GM12878 (cell line): ENCODE data around the gene LIN52. TPM values are rescaled to one million over a fixed set of nuclear protein-coding genes. Genes with fewer than 3 reads are reported as not detected.

Experiments
- ATAC-seq: fragments of 200-7000 bp; cut with Tn5 transposase; 3 replicates; pipeline ENCODE4 v1.9.1; 2020; ENCODE audit warnings: mild to moderate bottlenecking, moderate library complexity
- BruUV-seq: library from RNA; stranded (reverse); fragments of 400-500 nt; replicated peaks from 2 replicates; lab custom pipeline; 2021; lab: Mats Ljungman, UMichigan
- CTCF ChIA-PET: fragments of 300-600 bp; sonication (Branson Sonifier 250); formaldehyde crosslinking; extraction: SDS; loops from one replicate; lab custom pipeline; 2021; ENCODE audit warnings: inconsistent platforms; lab: Yijun Ruan, JAX
- POLR2A ChIA-PET: fragments of 350-600 bp; formaldehyde crosslinking; extraction: SDS; loops from one replicate; lab custom pipeline; 2021; ENCODE audit warnings: inconsistent platforms; lab: Charles Lee
- RAD21 ChIA-PET: fragments of 300-600 bp; sonication (Branson Sonifier 250); formaldehyde crosslinking; loops from one replicate; lab custom pipeline; 2023; ENCODE audit warnings: antibody characterized with exemption; ENCODE audit not compliant: unreplicated experiment; lab: Charles Lee
- SMC1A ChIA-PET: fragments of 300-600 bp; sonication (Branson Sonifier 250); formaldehyde crosslinking; loops from one replicate; lab custom pipeline; 2023; ENCODE audit not compliant: unreplicated experiment, uncharacterized antibody; lab: Charles Lee
- DNase-seq: peaks from one replicate; pipeline ENCODE4 v3.0.0-alpha.2; 2011; ENCODE audit warnings: low read depth, low spot score
- FAIRE-seq: peaks from 3 replicates; lab custom pipeline; 2011; peaks lifted over from hg19 to GRCh38; lab: Jason Lieb, UNC
- H2AFZ ChIP-seq: 2 replicates; pipeline ENCODE4 v1.6.0; 2011; ENCODE audit warnings: low read depth, low read length, control low read depth; ENCODE audit not compliant: control insufficient read depth
- H3K27ac ChIP-seq: 2 replicates; pipeline ENCODE4 v1.5.1; 2011; ENCODE audit warnings: control low read depth; ENCODE audit not compliant: control insufficient read depth, insufficient read depth
- H3K27me3 ChIP-seq, 2 experiments: replicated peaks in 1 of 2; 2 replicates each; pipeline versions ENCODE4 v1.6.0 to v1.6.1; 2011; ENCODE audit warnings: low read length in 1 of 2; ENCODE audit not compliant: control insufficient read depth in 2 of 2, insufficient read depth in 2 of 2
- H3K36me3 ChIP-seq, 2 experiments: 2 replicates each; pipeline ENCODE4 v1.5.1; 2011; ENCODE audit warnings: low read length in 1 of 2; ENCODE audit not compliant: control insufficient read depth in 2 of 2, insufficient read depth in 2 of 2
- H3K4me1 ChIP-seq: 2 replicates; pipeline ENCODE4 v1.6.1; 2011; ENCODE audit warnings: mild to moderate bottlenecking, low read length, moderate library complexity, mixed read lengths; ENCODE audit not compliant: control insufficient read depth, insufficient read depth
- H3K4me2 ChIP-seq: 2 replicates; pipeline ENCODE4 v1.6.0; 2011; ENCODE audit warnings: control low read depth; ENCODE audit not compliant: control insufficient read depth, insufficient read depth
- H3K4me3 ChIP-seq: fragments of 200-600 bp; sonication (generic); 2 replicates; pipeline ENCODE4 v1.5.1; 2016
- H3K79me2 ChIP-seq: 2 replicates; pipeline ENCODE4 v1.6.0; 2011; ENCODE audit warnings: low read length; ENCODE audit not compliant: control insufficient read depth, insufficient read depth
- H3K9ac ChIP-seq: 2 replicates; pipeline ENCODE4 v1.8.0; 2011; ENCODE audit warnings: low read length, control low read depth, mixed read lengths; ENCODE audit not compliant: control insufficient read depth, insufficient read depth
- H3K9me3 ChIP-seq: replicated peaks from 3 replicates; pipeline ENCODE4 v1.5.1; 2011; ENCODE audit warnings: mild to moderate bottlenecking, low read length; ENCODE audit not compliant: control insufficient read depth, insufficient read depth
- H4K20me1 ChIP-seq: 2 replicates; pipeline ENCODE4 v1.6.0; 2011; ENCODE audit not compliant: control insufficient read depth, insufficient read depth
- BACH1 ChIP-seq: fragments of 450-650 bp; IDR thresholded peaks from 2 replicates; pipeline ENCODE4 v1.6.1; 2017; ENCODE audit warnings: mild to moderate bottlenecking, borderline replicate concordance
- BCL3 ChIP-seq: IDR thresholded peaks from 2 replicates; pipeline ENCODE4 v1.6.1; 2011; ENCODE audit warnings: borderline replicate concordance, low read depth, mild to moderate bottlenecking, moderate library complexity, low read length; ENCODE audit not compliant: insufficient read depth, poor library complexity, severe bottlenecking
- BRCA1 ChIP-seq: IDR thresholded peaks from 2 replicates; pipeline ENCODE4 v1.6.1; 2011; ENCODE audit warnings: low read depth, low read length, improper control_type of control experiment
- CBX3 ChIP-seq: fragments of 200-600 bp; sonication (generic); IDR thresholded peaks from 2 replicates; pipeline ENCODE4 v1.6.1; 2016; ENCODE audit warnings: low read depth, borderline replicate concordance
- CHD1 ChIP-seq: IDR thresholded peaks from 2 replicates; pipeline ENCODE4 v1.6.1; 2012; ENCODE audit warnings: low read depth, low read length, improper control_type of control experiment
- EZH2 ChIP-seq: IDR thresholded peaks from 2 replicates; pipeline ENCODE4 v1.6.1; 2012; ENCODE audit warnings: low read depth, mild to moderate bottlenecking, control low read depth, inconsistent platforms, low read length, borderline replicate concordance; ENCODE audit not compliant: control insufficient read depth
- GATAD2B ChIP-seq: fragments of 450-650 bp; conservative IDR thresholded peaks from 2 replicates; pipeline ENCODE4 v1.6.1; 2017; ENCODE audit warnings: low read depth, mild to moderate bottlenecking, moderate library complexity
- HDGF ChIP-seq: fragments of 450-650 bp; IDR thresholded peaks from 2 replicates; pipeline ENCODE4 v1.6.1; 2016; ENCODE audit warnings: antibody characterized with exemption
- NFYB ChIP-seq: IDR thresholded peaks from 2 replicates; pipeline ENCODE4 v1.6.1; 2011; ENCODE audit warnings: low read depth, mild to moderate bottlenecking, low read length, improper control_type of control experiment, moderate library complexity; ENCODE audit not compliant: insufficient read depth
- NR2C2 ChIP-seq: IDR thresholded peaks from 2 replicates; pipeline ENCODE4 v1.6.1; 2011; ENCODE audit warnings: borderline replicate concordance, low read depth; ENCODE audit not compliant: control insufficient read depth, insufficient read length
- PAX8 ChIP-seq: fragments of 450-650 bp; IDR thresholded peaks from 2 replicates; pipeline ENCODE4 v1.6.1; 2017; ENCODE audit warnings: mild to moderate bottlenecking, moderate library complexity
- POLR2A ChIP-seq: IDR thresholded peaks from 2 replicates; pipeline ENCODE4 v1.6.1; 2011; ENCODE audit warnings: low read depth, mild to moderate bottlenecking, low read length
- RELB ChIP-seq: fragments of 450-650 bp; IDR thresholded peaks from 2 replicates; pipeline ENCODE4 v1.6.1; 2017; ENCODE audit warnings: low read depth, mild to moderate bottlenecking, moderate library complexity
- SMARCA5 ChIP-seq: fragments of 450-650 bp; IDR thresholded peaks from 2 replicates; pipeline ENCODE4 v1.6.1; 2017; ENCODE audit warnings: mild to moderate bottlenecking
- STAT3 ChIP-seq: IDR thresholded peaks from 2 replicates; pipeline ENCODE4 v1.6.1; 2011; ENCODE audit warnings: low read depth, low read length, improper control_type of control experiment
- TBL1XR1 ChIP-seq: IDR thresholded peaks from 2 replicates; pipeline ENCODE4 v1.6.1; 2012; ENCODE audit warnings: low read depth, low read length, improper control_type of control experiment
- TCF3 ChIP-seq: IDR thresholded peaks from 2 replicates; pipeline ENCODE4 v1.6.1; 2012; ENCODE audit warnings: low read depth, mild to moderate bottlenecking, low read length, borderline replicate concordance; ENCODE audit not compliant: insufficient read depth
- ZBTB11 ChIP-seq: fragments of 450-650 bp; formaldehyde crosslinking; IDR thresholded peaks from 2 replicates; pipeline ENCODE4 v1.5.0; 2022; ENCODE audit warnings: mild to moderate bottlenecking, missing genetic modification characterization
- WGBS: methylation state at CpG from one replicate; pipeline ENCODE4 v1.1.6; 2016; ENCODE audit warnings: low lambda C conversion rate; ENCODE audit not compliant: insufficient replicate concordance, insufficient coverage; ENCODE audit errors: missing lambda C conversion rate; 5-methylcytosine and 5-hydroxymethylcytosine counted together
- in situ Hi-C: fragments of 300-500 bp; cut with MboI; formaldehyde crosslinking; loops from 9 replicates; pipeline ENCODE4 v1.14.3; 2018; ENCODE audit warnings: mixed read lengths
- intact Hi-C: fragments of 100-400 bp; cut with micrococcal nuclease; formaldehyde crosslinking; loops from one replicate; pipeline ENCODE4 v1.14.2; 2022; ENCODE audit not compliant: unreplicated experiment
- polyA plus RNA-seq, 11 experiments: library from polyadenylated mRNA; depleted of rRNA in 4 of 11; unstranded in 6 of 11; stranded (reverse) in 5 of 11; fragments of >200 nt; fragmentation: Nextera tagmentation in 4 of 11; fragmentation: Illumina TruSeq in 1 of 11; extraction: Ambion mirVana in 4 of 11; extraction: Trizol in 1 of 11; gene quantifications; 1 replicate in 1 of 11; 2 replicates in 10 of 11; pipeline versions ENCODE4 v1.2.1 to v1.2.3, GENCODE V29; 2011 to 2016; ENCODE audit warnings: inconsistent platforms in 2 of 11, missing spikeins in 2 of 11, low read depth in 1 of 11
- total RNA-seq, 4 experiments: library from RNA; depleted of rRNA in 3 of 4; stranded (reverse); fragments of >200 nt in 3 of 4; fragmentation: Illumina TruSeq in 1 of 4; extraction: Trizol in 1 of 4; gene quantifications; 2 replicates each; pipeline versions ENCODE4 v1.2.1 to v1.2.3, GENCODE V29; 2013 to 2021

The LIN52 gene
- total and polyA plus RNA-seq, 10 of the 15 experiments (the other 5 are each of a cell fraction or from before 2014, with no cell fraction given) = 13.3 to 30.9 (median 19.9) TPM

GRCh38 chr14:74198441-74199234 is 113.9 kb downstream of the LIN52 start:
- SMC1A ChIA-PET = interaction anchor here (1.0 kb wide), 1 partner anchor 10 kb away, joined by 3 read pairs; no protein-coding TSS in a partner anchor
- no peaks in the 10 kb centered on the region for H3K79me2 ChIP-seq
- no peak overlapping the region for H3K27ac ChIP-seq
- no peak overlapping the region for H3K4me2 ChIP-seq
- FAIRE-seq (no peak), ATAC-seq (no peak), DNase-seq (no peak)
- no peaks in the 10 kb centered on the region for H3K27me3 ChIP-seq
- peaks cover 3 to 12% of the 10 kb centered on the region in 2 experiments; a peak in 3 of 4 replicates for H3K36me3 ChIP-seq
- H3K4me1 ChIP-seq = no peaks in the 10 kb centered on the region
- WGBS = 82% methylated on average over 7 of the region's 7 CpGs
- no peaks in the 10 kb centered on the region for H4K20me1 ChIP-seq
- BruUV-seq = no TSS peak
- RAD21 ChIA-PET = no interaction called here
- H3K9me3 ChIP-seq = no peaks in the 10 kb centered on the region
- no peak overlapping the region for H2AFZ ChIP-seq
- H3K4me3 ChIP-seq = no peak overlapping the region
- intact Hi-C loops (no loop called here), in situ Hi-C loops (no loop called here)
- no peak overlapping the region for H3K9ac ChIP-seq
- CTCF ChIA-PET = interaction anchor here (0.6 to 1.8 kb wide), 3 partner anchors 10 to 536 kb away, joined by 3 to 4 read pairs (median 3); no protein-coding TSS in a partner anchor
- POLR2A ChIA-PET = no interaction called here
- no peak for TF ChIP-seq NFYB
- no peak for TF ChIP-seq BRCA1
- TF ChIP-seq CBX3 = no peak
- TF ChIP-seq TCF3 = no peak
- no peak for TF ChIP-seq HDGF
- no peak for TF ChIP-seq PAX8
- no peak for TF ChIP-seq ZBTB11 (CRISPR knock-in tag)
- no peak for TF ChIP-seq BCL3
- no peak for TF ChIP-seq SMARCA5
- no peak for TF ChIP-seq STAT3
- TF ChIP-seq GATAD2B = no peak
- TF ChIP-seq RELB = no peak
- TF ChIP-seq BACH1 = no peak
- no peak for TF ChIP-seq CHD1
- no peak for TF ChIP-seq EZH2
- no peak for TF ChIP-seq TBL1XR1
- TF ChIP-seq NR2C2 = no peak
- no peak for TF ChIP-seq POLR2A
